ENCODE measurements around the gene SUCO.
"Not testable (repeated sequence)": the region's sequence is repeated elsewhere in the genome, so short reads cannot be mapped to it uniquely, and the experiment has no call there.

SUCO gene

DNA sequence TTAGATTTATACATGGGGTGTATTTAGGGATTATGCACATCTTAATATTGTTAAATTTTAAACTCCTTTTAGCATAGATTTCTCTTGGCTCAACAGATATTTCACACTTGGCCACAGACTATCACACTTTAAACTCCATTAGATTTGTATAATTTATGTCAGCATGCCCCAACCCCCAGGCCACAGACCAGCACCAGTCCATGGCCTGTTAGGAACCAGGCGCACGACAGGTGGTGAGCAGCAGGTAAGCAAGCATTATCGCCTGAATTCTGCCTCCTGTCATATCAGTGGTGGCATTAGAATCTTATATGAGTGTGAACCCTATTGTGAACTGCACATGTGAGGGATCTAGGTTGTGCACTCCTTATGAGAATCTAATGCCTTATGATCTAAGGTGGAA lies 34.8 kb downstream of the SUCO start:
- DNase-seq, result no peak

DNA sequence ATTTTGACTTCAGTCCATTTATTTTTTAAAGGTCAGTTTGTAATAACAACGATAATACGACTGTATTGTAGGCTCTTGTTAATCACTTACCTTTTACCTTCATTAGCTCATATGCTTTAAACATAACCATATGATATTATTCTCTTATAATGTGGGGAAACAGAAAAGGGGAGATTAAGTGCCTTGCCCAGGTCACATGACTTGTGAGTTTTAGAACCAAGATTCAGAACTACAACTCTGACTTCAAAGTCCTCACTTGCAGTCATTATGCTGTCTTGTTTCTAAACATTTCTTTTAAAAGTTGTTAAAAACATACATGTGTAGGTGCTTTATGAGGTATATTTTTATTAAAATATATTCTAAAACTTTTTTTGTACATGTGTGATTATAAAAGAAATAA lies 41.1 kb downstream of the SUCO start:
- no peak for DNase-seq

DNA sequence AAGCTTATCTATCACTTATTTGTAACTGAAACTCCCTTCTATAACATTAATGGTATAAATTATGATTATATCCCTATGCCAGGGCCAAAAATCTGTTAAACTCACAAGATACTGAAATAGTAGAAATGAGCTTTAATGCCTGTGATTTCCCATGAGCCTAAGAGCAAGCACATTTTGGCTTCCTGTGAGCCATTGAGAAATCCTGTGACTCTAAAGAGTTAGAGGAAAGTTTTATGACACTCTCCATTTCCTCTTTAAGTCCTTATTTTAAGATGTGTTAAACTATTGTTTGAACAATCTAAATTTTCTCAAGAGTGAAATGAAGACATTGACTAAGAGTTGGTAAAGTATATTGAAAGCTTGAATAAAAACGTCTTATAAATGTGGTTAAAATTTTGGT lies 45.6 kb downstream of the SUCO start:
- DNase-seq, result no peak

DNA sequence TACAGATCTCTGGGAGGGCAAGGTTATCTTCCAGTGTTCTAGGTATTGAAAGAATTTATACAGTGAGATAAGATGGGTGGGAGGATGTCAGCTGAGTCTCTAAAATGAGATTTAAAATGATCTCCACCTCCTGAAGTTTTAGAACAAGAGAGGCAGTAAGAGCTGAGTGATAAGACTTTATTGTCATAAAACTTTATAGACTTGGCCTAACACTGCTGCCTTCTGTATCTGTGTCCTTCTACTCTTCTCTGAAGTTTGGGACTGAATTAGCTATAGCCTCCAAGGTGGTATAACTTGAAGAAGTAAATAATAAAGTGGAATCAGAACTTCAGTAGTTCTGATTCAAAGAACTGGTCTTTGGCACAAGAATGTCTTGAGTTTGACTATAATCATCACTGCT lies 48.3 kb downstream of the SUCO start:
- DNase-seq, result no peak

DNA sequence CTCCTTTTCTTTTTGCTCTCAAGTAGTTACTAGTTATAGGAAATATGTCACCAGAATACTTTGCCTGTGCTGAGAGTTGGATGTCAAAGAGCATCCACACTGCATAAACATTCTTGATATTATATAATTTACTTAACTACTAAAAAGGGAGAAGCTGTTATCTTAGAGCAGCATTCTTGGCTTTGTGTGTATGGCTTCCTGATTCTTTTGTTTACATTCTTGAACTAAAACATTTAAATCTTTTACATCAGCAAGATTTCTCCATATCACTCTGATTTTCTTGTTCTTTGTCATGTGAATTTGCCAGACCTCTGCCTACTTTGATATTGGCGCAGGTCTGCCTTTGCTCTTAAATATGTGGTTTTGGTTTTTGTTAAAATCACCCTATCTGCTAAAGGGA lies 48.8 kb downstream of the SUCO start:
- DNase-seq, result no peak

DNA sequence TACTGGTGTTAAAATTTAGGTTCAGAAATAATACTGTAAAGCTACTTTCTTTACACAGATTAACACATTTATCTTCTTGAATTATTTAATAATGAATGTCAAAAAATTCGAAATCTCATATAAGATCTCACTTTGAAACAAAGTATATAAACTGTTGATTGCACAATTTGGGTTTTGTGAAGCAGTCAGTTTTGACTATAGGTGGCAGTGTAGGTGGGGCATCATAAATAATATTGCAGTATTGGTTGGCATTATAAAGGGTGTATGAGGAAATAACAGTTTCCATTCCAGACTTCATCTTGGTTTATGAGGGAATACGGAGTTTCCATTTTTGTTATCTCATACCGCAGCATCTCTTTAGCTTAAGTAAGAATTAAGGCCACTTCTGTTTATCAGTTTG lies 49.9 kb downstream of the SUCO start:
- no peak for DNase-seq

DNA sequence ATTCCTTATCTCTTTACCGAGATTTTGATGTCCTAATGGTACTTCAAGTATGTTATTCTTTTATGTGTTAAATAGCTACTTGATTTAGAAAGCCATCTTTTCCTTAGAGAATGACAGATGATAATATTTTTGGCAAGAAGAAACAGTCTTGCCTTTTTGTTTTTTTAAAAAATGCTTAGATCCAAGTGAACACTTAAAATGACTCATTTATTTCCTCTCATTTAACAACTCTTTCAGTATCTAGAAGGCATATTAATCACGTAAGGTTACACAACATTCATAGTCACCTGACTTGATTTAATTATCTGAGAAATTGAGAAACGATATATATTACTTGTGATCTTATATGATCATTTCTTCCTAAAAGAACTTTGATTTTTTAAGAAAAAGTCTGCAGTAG lies 52.4 kb downstream of the SUCO start:
- DNase-seq, result no peak

DNA sequence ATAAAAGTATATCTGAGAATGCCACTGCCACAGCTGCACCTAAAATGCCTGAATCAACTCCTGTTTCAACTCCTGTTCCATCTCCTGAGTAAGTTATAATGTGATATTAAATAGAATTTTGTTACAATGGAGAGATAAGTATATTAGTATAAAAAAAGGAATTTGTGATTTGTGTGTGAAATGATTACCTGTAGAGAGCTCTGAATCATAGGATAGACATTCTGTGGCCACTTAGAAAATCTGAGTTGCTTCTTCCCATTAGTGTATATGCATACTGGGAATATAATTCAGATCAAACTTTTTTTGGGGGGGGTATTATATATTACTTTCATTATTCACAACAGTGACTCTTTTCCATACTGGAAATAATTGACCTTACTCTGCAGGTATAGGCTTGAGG lies 52.9 kb downstream of the SUCO start:
- no peak for DNase-seq

DNA sequence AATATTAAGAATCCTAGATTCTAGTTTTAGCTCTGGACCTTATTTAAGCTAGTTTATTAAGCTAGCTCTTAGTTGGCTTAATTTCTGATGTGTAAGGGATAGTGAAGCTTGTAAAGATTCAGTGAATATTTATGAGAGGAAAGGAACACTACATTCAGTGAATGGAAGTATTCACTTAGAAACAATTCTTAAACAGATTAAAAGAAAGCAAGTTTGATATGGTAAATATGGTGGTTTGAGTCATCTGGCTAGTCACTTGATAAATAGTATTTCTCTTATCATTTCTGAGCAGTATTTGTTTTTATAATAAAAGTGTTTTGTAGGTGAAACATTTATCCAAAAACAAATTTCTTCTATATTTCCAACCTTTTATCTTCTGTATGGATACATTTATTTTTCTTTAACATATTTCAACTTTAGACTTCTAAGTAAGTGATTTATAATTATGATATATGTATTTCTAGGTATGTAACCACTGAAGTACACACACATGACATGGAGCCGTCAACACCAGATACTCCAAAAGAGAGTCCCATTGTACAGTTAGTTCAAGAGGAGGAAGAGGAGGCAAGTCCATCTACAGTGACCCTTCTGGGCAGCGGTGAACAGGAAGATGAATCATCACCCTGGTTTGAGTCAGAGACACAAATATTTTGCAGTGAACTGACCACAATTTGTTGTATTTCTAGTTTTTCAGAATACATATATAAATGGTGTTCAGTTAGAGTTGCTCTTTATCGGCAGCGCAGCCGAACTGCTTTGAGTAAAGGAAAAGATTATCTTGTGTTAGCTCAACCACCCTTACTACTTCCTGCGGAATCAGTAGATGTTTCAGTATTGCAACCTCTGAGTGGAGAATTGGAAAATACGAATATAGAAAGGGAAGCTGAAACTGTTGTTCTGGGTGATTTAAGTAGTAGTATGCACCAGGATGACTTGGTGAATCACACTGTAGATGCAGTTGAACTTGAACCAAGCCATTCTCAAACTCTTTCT lies 55.6 kb downstream of the SUCO start:
- no peak for DNase-seq

DNA sequence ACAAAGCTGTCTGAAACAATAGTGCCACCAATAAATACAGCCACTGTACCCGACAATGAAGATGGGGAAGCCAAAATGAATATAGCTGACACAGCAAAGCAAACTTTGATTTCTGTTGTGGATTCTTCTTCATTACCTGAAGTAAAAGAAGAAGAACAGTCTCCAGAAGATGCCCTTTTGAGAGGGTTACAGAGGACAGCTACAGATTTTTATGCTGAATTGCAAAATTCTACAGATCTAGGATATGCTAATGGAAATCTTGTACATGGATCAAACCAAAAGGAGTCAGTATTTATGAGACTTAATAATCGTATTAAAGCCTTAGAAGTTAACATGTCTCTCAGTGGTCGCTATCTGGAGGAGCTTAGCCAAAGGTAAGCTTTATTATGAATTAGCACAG lies 56.6 kb downstream of the SUCO start:
- DNase-seq, result no peak

DNA sequence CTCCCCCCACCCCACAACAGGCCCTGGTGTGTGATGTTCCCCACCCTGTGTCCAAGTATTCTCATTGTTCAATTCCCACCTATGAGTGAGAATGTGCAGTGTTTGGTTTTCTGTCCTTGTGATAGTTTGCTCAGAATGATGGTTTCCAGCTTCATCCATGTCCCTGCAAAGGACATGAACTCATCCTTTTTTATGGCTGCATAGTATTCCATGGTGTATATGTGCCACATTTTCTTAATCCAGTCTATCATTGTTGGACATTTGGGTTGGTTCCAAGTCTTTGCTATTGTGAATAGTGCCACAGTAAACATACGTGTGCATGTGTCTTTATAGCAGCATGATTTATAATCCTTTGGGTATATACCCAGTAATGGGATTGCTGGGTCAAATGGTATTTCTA lies 58.5 kb downstream of the SUCO start:
- not testable (repeated sequence) for DNase-seq

DNA sequence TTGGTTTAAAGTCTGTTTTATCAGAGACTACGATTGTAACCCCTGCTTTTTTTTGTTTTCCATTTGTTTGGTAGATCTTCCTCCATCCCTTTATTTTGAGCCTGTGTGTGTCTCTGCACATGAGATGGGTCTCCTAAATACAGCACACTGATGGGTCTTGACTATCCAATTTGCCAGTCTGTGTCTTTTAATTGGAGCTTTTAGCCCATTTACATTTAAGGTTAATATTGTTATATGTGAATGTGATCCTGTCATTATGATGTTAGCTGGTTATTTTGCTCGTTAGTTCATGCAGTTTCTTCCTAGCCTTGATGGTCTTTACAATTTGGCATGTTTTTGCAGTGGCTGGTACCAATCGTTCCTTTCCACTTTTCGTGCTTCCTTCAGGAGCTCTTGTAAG lies 62.1 kb downstream of the SUCO start:
- DNase-seq, result not testable (repeated sequence)

DNA sequence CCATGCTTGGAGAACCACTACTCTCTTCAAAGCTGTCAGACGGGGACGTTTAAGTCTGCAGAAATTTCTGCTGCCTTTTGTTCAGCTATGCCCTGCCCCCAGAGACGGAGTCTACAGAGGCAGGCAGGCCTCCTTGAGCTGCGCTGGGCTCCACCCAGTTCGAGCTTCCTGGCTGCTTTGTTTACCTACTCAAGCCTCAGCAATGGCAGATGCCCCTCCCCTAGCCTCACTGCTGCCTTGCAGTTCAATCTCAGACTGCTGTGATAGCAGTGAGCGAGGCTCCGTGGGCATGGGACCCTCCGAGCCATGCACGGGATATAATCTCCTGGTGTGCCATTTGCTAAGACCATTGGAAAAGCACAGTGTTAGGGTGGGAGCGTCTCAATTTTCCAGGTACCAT lies 63.8 kb downstream of the SUCO start:
- DNase-seq, result not testable (repeated sequence)

DNA sequence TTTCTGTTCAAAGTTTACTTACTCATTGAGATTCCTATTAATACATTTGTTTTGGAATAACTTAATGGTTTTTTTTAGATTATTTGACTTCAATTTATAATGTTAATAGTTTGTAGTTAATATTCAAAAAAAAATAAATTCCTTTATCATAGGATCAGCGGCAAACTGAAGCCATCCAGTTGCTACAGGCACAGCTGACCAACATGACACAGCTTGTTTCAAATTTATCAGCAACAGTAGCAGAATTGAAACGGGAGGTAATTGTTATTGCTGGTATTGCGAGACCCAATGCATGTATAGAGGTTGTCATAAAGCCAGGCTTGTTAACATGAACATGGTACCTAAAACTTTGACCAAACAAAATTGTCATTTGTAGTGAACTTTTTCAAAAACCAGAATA lies 67.0 kb downstream of the SUCO start:
- DNase-seq, result no peak

DNA sequence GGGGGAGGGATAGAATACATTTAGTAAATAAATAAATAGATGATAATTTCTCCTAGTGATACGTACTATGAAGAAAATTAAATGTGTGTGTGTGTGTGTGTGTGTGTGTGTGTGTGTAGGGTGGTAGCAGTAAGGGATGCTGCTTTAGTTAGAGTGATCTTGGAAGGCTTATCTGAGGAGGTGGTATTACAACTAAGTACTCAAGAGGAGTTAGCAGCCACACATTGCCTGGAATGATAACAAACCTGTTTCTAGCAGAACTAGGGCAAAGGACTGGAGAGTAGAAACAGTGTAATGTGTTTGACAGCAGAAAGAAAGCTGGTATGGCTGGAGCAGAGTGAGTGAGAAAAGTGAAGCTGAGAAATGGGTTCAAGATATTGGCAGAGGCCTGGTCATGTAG lies 67.7 kb downstream of the SUCO start:
- no peak for DNase-seq

DNA sequence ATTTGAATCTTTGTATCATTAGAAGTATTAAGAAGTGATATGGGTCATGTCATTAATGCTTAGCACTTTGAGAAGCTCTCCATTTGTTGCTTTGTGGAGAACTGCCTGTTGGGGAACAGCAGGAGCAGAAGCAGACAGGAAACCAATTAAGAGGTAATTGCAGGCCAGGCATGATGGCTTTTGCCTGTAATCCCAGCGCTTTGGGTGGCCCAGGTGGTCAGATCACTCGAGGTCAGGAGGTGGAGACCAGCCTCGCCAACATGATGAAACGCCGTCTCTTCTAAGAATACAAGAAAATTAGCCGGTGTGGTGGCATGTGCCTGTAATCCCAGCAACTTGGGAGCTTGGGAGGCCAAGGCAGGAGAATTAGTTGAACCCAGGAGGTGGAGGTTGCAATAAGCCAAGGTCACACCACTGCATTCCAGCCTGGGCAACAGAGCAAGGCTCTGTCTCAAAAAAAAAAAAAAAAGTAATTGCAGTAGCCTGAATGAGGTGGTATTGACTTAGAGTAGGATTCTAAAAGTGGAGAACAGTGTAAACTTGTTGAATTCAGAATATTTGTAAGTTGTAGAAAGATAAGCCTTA lies 68.2 kb downstream of the SUCO start:
- no peak for DNase-seq

DNA sequence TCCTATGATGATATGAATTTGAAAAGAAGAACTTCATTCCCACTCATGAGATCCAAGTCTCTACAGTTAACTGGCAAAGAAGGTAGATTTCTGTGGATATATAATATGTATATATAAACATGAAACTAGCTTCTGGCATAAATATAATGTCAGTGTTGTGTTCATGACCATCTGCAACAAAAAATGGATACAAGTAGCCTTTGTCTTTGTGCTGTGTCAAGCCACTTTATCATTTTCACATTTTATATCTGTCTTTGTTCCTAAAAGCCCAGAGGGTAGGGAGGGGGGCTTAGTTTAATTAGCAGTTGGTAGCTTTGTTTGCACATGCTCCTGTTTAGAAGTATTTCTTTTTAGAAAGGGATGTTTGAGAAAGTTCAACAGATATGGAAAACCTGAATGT lies 69.8 kb downstream of the SUCO start:
- DNase-seq, result peak; percentile 79

DNA sequence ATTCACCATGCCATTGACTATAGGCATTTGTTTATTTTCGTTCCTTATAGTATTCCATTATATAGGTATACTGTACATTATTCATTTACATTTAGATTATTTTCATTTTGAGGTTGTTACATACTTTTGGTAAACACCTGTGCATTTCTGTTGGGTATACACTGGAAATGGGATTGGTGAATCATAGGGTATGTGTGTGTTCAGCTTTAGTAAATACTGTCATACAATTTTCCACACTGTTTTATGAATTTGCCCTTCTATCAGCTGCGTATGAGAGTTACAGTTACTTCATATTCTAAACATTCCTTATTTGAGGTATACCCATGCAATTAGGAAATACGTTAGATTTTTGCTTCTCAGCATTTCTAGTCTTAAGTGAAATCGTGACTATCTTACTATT lies 70.9 kb downstream of the SUCO start:
- DNase-seq, result no peak

DNA sequence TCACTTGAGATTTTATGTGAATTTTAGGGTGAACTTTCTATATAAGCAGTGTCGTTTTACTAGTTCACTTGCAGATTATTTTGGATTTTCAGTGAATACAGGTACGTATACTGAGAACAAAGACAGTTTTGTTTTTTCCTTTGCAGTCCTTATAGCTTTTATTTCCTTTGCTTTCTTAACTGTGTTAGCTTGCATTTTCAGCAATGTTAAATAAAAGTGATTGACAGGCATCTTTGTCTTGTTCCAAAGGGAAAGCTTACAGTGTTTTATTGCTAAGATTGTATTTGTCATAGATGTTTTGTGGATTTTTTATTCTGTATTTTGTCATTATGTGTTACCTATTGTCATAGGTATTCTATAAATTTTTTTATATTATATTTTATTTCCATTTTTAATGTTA lies 72.7 kb downstream of the SUCO start:
- DNase-seq, result no peak

DNA sequence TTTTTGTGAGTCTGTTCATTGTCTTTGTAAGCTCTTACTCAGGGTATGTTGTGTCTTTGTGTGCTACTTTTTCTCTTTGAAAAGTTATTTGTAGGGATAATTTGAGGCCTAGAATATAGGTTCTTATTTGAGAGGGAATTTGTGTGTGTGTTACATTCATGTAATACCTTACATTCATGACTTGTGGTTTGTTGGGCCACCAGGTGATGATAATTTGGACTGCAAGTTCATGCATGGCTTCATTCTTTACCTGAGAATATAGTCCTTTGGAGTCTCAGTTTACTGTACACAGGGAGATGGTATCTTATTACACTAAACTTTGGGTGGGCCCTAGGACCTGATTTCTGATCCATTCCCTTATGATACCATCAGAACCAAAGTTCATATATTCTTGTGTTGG lies 74.2 kb downstream of the SUCO start:
- DNase-seq, result no peak

DNA sequence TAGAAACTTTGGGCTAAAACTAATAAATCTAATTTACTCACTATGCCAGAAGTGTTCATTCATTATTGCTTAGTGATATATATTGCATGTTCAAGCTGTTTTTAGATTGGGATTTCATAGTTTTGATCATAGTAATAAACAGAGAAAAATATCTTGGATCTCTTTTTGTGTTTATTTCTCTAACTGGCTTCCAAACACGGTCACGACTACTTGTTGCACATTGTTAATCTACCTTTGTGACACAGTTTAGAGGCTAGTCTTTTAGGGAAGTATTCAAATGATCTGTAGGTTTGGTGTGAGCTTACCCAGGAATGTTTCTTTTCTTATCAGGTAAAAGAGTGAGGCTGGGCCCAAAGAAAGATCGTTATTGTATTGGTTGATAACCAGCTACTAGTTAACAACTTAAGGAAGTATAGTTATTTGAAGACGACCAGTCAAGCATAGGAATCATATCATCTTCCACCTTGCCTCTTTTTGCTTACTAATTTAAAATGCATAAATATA lies 75.2 kb downstream of the SUCO start:
- no peak for DNase-seq

DNA sequence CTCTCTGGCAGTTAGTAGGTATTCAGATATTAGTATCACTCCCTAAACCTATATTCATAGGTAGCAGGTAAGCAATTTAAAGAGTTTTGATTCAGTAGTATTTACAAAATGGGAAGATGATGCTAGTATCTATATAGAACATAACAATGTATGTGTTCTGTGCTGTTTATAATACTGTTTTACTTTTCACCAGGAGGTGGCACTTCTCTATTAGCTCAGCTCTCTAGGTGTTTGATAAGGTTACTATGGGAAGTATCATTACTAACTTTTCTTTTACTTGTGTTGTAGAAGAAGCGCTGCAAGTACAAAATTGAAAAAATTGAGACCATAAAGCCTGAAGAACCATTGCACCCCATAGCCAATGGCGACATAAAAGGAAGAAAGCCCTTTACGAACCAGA lies 76.6 kb downstream of the SUCO start:
- DNase-seq, result no peak

DNA sequence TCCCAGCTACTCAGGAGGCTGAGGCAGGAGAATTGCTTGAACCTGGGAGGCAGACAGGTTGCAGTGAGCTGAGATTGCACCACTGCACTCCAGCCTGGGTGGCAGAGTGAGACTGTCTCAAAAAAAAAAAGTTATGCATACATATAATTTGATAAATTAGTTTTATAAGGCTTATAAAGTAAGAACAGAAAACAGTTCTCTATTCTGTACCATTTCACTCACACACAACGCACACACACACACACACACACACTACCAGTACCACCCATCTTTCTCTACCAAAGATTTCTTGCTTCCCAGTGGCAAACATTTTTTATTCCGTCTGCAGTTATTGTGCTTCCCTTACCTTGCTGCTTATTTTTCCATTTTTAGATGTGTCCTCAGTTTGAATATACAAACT lies 79.5 kb downstream of the SUCO start:
- no peak for DNase-seq

DNA sequence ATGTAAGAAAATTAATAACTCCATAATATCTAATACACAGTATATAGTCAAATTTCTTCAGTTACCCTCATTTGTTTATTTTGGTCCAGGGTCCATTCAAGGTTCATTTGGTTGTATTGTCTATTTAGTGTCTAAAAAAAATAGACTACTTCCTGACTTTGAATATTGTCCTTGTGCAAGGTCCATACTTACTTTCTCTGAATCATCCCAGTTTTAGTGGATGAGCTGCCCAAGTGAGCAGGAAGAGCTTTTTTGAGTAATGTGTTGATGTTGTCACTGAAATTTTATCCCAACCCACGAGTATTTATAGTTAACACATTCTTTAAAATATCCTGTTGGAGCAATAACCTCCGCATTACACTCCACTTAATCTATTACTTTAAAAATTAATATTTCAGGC lies 80.3 kb downstream of the SUCO start:
- DNase-seq, result no peak

DNA sequence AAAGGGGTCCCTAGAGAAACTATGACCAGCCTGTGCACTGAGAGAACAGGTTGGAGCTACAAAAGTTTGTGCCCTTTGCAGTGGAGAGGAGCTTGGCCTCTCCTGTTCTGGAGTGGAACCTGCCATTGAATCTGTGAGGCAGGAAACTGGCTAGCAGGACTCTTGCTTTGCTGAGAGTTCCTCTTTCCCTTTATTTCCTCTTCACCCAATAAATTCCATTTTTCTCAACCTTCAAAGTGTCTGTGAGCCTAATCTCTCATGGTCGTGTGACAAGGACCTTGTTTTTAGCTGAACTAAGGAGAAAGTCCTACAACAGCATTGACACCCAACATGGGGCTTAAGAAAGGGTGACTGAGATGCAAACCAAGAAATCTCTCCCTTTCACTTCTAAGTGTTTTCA lies 83.2 kb downstream of the SUCO start:
- no peak for DNase-seq
